Measurements from ENCODE around the gene TOMM34.

Gene TOMM34

DNA sequence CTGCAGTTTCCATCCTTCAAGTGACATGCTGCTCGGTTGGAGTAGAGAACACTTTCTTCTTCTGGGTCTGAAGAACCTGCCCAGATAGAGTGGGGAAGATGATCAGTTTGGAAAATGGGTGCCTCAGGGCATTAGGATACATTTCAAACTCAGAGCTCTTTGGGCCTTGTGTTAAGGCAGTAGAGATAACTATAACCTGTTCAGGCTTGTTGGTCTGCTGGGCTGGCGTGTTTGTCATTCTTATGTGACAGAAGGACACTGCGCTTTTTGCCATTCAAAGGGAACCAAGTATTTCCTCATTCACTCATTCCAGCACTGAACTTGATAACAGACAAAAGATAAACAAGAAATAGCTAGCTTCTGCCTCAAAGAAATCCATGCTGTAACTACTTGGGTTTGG is 3.8 kb downstream of the TOMM34 start:
- H3K4me3 ChIP-seq (replicated peaks; ENCODE audit: low read depth, low read length): no peak overlapping the region
- TF ChIP-seq, protein P1, sequence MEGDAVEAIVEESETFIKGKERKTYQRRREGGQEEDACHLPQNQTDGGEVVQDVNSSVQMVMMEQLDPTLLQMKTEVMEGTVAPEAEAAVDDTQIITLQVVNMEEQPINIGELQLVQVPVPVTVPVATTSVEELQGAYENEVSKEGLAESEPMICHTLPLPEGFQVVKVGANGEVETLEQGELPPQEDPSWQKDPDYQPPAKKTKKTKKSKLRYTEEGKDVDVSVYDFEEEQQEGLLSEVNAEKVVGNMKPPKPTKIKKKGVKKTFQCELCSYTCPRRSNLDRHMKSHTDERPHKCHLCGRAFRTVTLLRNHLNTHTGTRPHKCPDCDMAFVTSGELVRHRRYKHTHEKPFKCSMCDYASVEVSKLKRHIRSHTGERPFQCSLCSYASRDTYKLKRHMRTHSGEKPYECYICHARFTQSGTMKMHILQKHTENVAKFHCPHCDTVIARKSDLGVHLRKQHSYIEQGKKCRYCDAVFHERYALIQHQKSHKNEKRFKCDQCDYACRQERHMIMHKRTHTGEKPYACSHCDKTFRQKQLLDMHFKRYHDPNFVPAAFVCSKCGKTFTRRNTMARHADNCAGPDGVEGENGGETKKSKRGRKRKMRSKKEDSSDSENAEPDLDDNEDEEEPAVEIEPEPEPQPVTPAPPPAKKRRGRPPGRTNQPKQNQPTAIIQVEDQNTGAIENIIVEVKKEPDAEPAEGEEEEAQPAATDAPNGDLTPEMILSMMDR (IDR thresholded peaks at IDR 0.05; ENCODE audit: low read length, missing control alignments): no peak
- DNase-seq (ENCODE audit: low read depth): no peak

DNA sequence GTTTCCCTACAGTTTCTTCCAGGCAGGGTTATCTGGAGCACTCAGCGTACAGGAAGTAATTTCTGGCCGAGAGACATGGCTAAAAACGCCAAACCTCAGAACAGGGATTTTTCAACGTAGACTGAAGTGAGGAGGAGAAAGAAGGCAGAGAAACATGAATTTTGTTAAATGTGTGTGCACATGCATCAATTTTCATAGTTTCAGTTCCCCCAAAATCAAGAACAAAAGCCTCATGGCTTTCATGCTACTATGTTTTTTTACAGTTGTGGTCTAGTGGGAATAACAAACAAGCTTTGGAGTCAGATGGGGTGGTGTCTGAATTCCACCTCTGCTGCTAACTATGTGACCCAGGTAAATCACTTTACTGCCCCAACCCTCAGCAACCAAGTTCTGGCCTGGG is 4.9 kb downstream of the TOMM34 start:
- no peak for DNase-seq (ENCODE audit: low read depth)
- H3K4me3 ChIP-seq (replicated peaks; ENCODE audit: low read depth, low read length): no peak overlapping the region
- TF ChIP-seq, protein P1 (IDR thresholded peaks at IDR 0.05; ENCODE audit: low read length, missing control alignments): no peak

DNA sequence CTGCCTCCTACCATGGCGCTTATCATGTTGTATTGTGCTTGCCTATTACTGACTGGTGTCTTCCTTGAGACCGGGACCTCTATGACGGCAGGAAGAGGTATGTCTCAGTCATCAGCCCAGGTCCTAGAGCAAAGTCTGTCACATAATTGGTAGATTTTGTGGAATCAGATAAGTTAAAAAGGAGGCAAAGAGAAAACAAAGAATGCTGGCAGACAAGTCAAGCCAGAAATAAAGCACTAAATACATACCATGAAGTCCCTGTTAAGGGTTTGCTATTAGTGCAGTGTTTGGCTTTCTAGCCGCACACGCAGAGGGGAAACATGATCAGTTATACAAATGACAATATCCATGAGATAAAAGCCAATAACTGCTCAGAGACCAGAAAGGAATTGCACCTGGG is 6.0 kb downstream of the TOMM34 start:
- TF ChIP-seq, protein P1 (IDR thresholded peaks at IDR 0.05; ENCODE audit: low read length, missing control alignments): no peak
- DNase-seq (ENCODE audit: low read depth): no peak
- H3K4me3 ChIP-seq (replicated peaks; ENCODE audit: low read depth, low read length): no peak overlapping the region

DNA sequence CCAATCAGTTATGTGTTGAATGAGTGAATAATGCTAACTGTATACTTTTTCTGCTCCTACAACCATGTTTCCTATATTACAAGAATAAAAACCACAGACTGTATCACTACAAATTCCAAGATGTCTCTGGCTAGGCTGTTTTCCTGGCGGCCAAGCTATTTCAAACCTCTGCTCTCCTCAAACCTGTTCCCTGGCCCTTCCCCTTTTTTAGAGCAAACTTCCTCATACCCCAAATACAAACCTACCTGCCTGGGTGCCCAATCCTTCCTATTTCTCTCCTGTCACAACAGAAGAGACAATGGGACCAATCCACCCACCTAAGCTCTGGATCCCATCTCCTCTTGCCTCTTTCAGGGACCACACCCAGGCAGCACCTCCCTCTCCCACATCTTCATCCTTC is 7.5 kb downstream of the TOMM34 start:
- H3K4me3 ChIP-seq (replicated peaks; ENCODE audit: low read depth, low read length): no peak overlapping the region
- TF ChIP-seq, protein P1 (IDR thresholded peaks at IDR 0.05; ENCODE audit: low read length, missing control alignments): no peak
- no peak for DNase-seq (ENCODE audit: low read depth)

DNA sequence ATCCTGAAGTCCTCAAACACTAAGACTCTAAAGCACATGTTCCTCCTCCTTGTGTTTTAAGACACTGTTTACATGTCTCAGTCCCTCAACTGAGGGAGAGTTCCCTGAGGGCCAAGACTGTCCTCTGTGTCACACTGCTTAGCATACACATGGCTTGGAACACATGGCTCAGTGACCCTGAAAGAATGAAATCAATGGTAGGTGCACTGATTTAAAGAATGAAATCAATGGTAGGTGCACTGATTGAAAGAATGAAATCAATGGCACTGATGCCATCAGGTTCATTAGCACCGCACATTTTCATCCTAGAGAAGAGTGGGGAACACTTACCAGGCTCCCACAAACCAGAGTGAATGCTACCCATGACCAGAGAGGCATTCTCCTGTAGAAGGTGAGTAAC is 9.8 kb downstream of the TOMM34 start:
- no peak for DNase-seq (ENCODE audit: low read depth)

DNA sequence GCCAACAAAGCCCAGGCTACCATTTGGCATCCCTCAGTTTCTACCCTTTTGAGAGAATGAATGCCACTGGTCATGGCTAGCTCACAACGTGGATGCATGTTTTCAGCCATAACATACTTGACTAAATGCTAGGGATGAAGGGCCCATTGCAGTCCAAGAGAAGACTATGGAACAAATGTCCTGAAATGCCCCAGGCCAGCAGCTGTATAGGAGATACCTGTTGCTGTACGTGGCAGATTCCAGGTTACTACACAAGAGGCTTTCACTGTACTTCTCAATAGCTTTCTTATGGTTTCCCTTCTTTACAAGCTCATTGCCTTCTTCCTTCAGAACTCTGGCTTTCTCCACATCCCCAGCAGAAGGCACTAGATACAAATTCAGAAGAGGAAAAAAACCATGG is 11.7 kb downstream of the TOMM34 start:
- TF ChIP-seq, protein P1 (IDR thresholded peaks at IDR 0.05; ENCODE audit: low read length, missing control alignments): no peak

More for the DNA sequence above, 9.8 kb downstream of the TOMM34 start:
- TF ChIP-seq, protein P1 (IDR thresholded peaks at IDR 0.05; ENCODE audit: low read length, missing control alignments): no peak
- H3K4me3 ChIP-seq (replicated peaks; ENCODE audit: low read depth, low read length): no peak overlapping the region

DNA sequence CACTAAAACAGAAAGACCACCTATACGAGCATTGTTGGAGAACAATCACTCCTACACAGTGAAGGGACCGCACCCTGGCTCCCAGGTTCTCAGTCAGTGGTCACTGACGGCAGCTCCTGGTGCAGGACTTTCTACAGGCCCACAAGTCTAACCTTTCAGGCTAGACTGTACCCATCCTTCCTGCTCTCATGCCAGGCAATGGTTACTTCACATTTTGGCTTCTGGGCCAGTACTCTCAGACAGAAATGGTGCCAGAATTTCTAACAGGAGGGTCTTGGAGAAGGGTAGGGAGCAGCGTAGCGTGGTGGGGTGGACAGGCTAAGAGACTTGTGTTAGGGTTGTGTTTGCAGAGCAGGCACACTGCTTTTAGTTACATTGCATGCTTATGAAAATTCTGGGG is 12.1 kb downstream of the TOMM34 start:
- TF ChIP-seq, protein P1 (IDR thresholded peaks at IDR 0.05; ENCODE audit: low read length, missing control alignments): no peak
- no peak for DNase-seq (ENCODE audit: low read depth)
- no peak overlapping the region for H3K4me3 ChIP-seq (replicated peaks; ENCODE audit: low read depth, low read length)

More for the DNA sequence above, 11.7 kb downstream of the TOMM34 start:
- no peak for DNase-seq (ENCODE audit: low read depth)
- no peak overlapping the region for H3K4me3 ChIP-seq (replicated peaks; ENCODE audit: low read depth, low read length)

All from fibroblast of pulmonary artery (primary cell).